GM19397 (cell line): ENCODE data around the gene PROP1.
"Not testable (repeated sequence)": the region's sequence is repeated elsewhere in the genome, so short reads cannot be mapped to it uniquely, and the experiment has no call there.

Experiments used
- ATAC-seq: cut with Tn5 transposase; IDR thresholded peaks from one replicate; pipeline ENCODE4 v1.9.1; 2021; ENCODE audit warnings: mild to moderate bottlenecking, moderate library complexity; ENCODE audit not compliant: unreplicated experiment

PROP1 gene

GRCh38 chr5:177947912-177948311 lies 48.1 kb downstream of the PROP1 start:
- ATAC-seq: not testable (repeated sequence)

- not testable (repeated sequence) for ATAC-seq
Observed at GRCh38 chr5:177945601-177946283, 50.3 kb downstream of the PROP1 start.

- ATAC-seq: not testable (repeated sequence)
Observed at GRCh38 chr5:177945145-177945544, 50.9 kb downstream of the PROP1 start.

GRCh38 chr5:177943805-177944736 lies 52.0 kb downstream of the PROP1 start:
- not testable (repeated sequence) for ATAC-seq

- ATAC-seq: not testable (repeated sequence)
Observed at GRCh38 chr5:177942896-177943295, 53.1 kb downstream of the PROP1 start.
